Mesothelial cell of epicardium (in vitro differentiated cells): ENCODE results near the gene TXN2. TPM values are rescaled to one million over a fixed set of nuclear protein-coding genes. Genes with fewer than 3 reads are reported as not detected.

ENCODE experiments used
- DNase-seq, 2 experiments: peaks; one replicate each; pipeline ENCODE4 v3.0.0; 2021; ENCODE audit warnings: low spot score in 2 of 2; ENCODE audit not compliant: unreplicated experiment in 2 of 2
- H3K27ac Mint-ChIP-seq: 2 replicates; pipeline ENCODE4 v1.8.0; 2021; ENCODE audit warnings: mixed read lengths
- H3K27me3 Mint-ChIP-seq: 2 replicates; pipeline ENCODE4 v1.8.0; 2021; ENCODE audit warnings: low read depth, mixed read lengths
- H3K36me3 Mint-ChIP-seq: 2 replicates; pipeline ENCODE4 v1.8.0; 2021; ENCODE audit warnings: mixed read lengths
- H3K4me1 Mint-ChIP-seq: 2 replicates; pipeline ENCODE4 v1.8.0; 2021; ENCODE audit warnings: mixed read lengths
- H3K4me3 Mint-ChIP-seq: 2 replicates; pipeline ENCODE4 v1.8.0; 2021; ENCODE audit warnings: mild to moderate bottlenecking, moderate library complexity, mixed read lengths
- H3K9me3 Mint-ChIP-seq: 2 replicates; pipeline ENCODE4 v1.8.0; 2021; ENCODE audit warnings: mixed read lengths
- total RNA-seq: library from RNA; stranded (reverse); gene quantifications from 3 replicates; pipeline ENCODE4 v1.2.1, GENCODE V29; 2021
- TF ChIP-seq, protein P1 (sequence below): fragments of 200-600 bp; sonication (generic); IDR thresholded peaks from one replicate; pipeline ENCODE4 v1.5.0; 2021; ENCODE audit warnings: antibody characterized with exemption; ENCODE audit not compliant: unreplicated experiment

TXN2 gene
- total RNA-seq, 1 donor from 2014 or later: 59.1 TPM

DNA sequence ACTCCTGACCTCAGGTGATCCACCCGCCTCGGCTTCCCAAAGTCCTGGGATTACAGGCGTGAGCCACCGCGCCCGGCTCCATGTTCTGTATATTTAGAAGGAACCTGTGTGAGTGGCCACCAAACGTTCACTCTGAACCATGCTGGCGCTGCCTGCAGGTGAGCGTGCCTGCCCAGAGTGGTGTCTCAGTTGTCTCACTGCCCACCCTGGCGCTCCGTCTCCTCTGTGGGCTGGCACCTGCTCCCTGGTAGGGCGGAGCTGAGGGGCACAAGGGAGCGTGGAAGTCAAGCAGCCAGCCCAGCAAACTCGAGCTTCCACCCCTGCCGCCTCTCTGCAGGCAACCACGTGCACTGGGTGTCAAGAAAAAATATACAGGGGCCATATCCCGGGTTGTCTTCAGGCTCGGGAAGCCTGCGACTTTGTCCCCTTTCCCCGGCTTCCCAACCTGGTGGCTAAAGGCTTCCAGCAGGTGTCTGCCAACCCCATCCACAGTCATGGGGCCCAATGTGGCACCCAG, 16.7 kb downstream of the TXN2 start:
- Mint-ChIP-seq H3K9me3 (no peaks in the 10 kb centered on the region), H3K4me3 (no peak overlapping the region), H3K27ac (peak overlapping the region; percentile 25), H3K4me1 (peaks cover 17% of the 10 kb centered on the region), H3K27me3 (no peaks in the 10 kb centered on the region), H3K36me3 (no peaks in the 10 kb centered on the region)
- DNase-seq: no peak
- TF ChIP-seq, protein P1, sequence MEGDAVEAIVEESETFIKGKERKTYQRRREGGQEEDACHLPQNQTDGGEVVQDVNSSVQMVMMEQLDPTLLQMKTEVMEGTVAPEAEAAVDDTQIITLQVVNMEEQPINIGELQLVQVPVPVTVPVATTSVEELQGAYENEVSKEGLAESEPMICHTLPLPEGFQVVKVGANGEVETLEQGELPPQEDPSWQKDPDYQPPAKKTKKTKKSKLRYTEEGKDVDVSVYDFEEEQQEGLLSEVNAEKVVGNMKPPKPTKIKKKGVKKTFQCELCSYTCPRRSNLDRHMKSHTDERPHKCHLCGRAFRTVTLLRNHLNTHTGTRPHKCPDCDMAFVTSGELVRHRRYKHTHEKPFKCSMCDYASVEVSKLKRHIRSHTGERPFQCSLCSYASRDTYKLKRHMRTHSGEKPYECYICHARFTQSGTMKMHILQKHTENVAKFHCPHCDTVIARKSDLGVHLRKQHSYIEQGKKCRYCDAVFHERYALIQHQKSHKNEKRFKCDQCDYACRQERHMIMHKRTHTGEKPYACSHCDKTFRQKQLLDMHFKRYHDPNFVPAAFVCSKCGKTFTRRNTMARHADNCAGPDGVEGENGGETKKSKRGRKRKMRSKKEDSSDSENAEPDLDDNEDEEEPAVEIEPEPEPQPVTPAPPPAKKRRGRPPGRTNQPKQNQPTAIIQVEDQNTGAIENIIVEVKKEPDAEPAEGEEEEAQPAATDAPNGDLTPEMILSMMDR: no peak

DNA sequence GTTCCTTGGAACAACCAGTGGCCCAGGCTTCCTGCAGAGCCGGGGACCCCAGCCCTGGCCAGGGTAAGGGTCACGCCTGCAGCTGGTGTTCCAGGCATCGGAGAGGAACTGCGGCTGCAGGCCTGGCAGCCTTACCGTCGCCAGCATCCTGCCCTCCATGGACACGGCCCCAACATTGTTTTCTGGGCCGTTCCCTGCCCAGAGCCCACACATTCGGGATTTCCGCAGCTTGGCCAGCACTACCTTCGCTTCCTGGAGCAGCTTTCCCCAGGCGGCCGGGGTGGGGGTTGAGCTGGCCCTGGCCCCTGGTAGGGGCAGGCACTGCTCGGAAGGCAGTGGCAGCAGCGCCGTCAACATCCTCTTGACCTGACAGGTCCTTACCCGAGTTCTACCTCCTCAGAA, 17.7 kb downstream of the TXN2 start:
- TF ChIP-seq, protein P1: no peak
- no peaks in the 10 kb centered on the region for H3K36me3 Mint-ChIP-seq
- no peak overlapping the region for H3K27ac Mint-ChIP-seq
- H3K4me3 Mint-ChIP-seq: no peak overlapping the region
- H3K4me1 Mint-ChIP-seq: peaks cover 24% of the 10 kb centered on the region
- no peaks in the 10 kb centered on the region for H3K27me3 Mint-ChIP-seq
- DNase-seq: no peak
- no peaks in the 10 kb centered on the region for H3K9me3 Mint-ChIP-seq

DNA sequence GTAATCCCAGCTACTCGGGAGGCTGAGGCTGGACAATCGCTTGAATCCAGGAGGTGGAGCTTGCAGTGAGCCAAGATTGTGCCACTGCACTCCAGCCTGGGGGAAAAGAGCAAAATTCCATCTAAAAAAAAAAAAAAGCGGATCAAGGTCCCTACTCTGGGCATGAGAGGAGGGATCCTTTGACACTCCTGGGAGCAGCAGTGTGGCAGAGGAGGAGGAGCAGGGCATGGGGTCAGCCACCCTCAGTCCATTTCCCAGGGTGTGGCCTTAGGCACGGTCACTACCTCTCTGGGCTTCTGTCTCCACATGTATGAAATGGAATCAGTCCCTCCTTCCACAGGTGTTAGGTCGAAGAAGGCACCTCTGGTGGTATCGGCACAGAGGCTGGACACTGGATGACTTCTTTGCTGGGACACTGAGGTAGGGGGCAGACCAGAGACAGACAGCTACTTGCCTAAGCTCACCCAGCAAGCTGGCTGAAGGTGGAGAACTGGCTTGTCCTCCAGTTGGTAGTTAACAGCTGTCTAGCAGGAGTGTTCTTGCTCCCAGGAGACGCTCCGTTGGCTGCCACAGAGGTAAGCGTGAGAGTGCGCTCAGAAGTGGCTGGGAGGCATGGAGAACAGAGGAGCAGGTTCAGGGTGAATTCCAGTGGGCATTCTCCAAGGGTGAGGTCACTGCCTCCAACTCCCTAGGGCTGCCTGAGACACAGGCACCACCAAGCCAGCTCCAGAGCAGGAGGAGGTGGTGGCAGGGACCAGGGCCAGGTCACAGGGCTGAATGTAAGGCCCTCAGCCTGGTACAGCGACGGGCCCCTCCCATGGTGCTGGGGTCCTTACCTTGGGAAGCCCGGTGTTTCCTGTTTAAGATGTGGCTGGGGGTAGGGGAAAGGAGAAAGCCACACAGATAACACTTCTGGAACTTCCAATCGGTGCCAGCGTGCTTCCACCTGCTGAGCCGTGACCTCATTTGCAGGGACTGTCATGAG, 19.5 kb downstream of the TXN2 start:
- TF ChIP-seq, protein P1: no peak
- H3K4me1 Mint-ChIP-seq: peaks cover 28% of the 10 kb centered on the region
- DNase-seq: peak in 1 of 2 experiments; percentile 63
- H3K4me3 Mint-ChIP-seq: no peak overlapping the region
- peak overlapping the region; percentile 99 for H3K27ac Mint-ChIP-seq
- H3K36me3 Mint-ChIP-seq: no peaks in the 10 kb centered on the region
- H3K9me3 Mint-ChIP-seq: no peaks in the 10 kb centered on the region
- no peaks in the 10 kb centered on the region for H3K27me3 Mint-ChIP-seq

DNA sequence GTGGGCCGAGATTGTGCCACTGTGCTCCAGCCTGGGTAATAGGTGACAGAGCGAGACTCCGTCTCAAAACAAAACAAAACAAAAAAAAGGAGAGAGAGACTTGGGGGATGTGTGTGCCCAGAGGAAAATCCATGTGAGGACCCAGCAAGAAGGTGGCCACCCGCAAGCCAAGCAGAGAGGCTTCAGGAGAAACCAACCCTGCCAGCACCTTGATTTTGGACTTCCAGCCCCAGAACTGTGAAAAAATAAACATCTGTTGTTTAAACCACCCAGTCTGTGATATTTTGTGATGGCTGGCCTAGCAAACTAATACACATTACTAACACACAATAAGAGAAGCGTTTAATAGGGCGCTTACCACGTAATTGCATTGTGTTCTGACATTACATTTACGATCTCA, 21.2 kb downstream of the TXN2 start:
- Mint-ChIP-seq H3K27ac (peak overlapping the region; percentile 93), H3K4me1 (peaks cover 30% of the 10 kb centered on the region), H3K36me3 (no peaks in the 10 kb centered on the region), H3K9me3 (no peaks in the 10 kb centered on the region), H3K27me3 (no peaks in the 10 kb centered on the region), H3K4me3 (no peak overlapping the region)
- TF ChIP-seq, protein P1: no peak
- no peak for DNase-seq

DNA sequence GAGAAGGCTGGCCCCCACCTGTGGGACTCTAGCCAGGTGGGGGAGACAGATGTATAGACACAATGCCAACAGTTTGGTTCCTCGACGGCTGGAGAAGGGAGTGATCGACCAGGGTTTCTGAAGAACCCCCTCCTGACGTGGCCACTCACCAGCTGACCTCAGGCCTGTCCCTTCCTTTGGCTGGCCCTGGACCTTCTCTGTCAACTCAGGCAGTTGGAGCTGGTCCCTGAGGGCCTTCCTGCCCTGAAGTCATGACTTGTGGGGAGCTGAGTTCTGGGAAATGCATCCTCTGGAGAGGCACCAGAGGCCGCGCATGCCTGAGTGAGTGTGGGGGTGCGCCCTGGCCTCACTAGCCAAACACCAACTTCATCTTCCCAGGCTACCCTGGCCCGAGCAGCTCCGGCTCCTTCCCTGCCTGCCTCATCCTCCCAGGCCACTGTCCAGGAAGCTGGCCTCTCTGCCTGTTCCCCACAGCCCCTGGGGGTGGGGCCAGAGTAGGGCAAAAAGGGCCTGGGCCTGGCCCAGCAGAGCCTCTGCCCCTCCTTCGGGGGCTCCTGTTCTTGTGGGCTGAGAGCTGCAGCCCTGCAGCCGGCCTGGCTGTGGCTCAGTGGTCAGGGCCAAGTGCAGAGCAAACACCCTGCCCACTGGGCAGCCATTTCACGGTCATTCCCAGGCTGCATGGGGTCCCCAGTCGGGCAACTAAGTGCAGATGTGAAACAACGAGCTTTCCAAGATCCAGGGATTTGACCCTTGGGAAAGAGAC, 23.6 kb downstream of the TXN2 start:
- no peak overlapping the region for H3K4me3 Mint-ChIP-seq
- no peaks in the 10 kb centered on the region for H3K9me3 Mint-ChIP-seq
- TF ChIP-seq, protein P1: no peak
- peak overlapping the region; percentile 73 for H3K27ac Mint-ChIP-seq
- H3K4me1 Mint-ChIP-seq: peaks cover 35% of the 10 kb centered on the region
- no peak for DNase-seq
- no peaks in the 10 kb centered on the region for H3K27me3 Mint-ChIP-seq
- no peaks in the 10 kb centered on the region for H3K36me3 Mint-ChIP-seq
